ENCODE measurements around the gene MDM2.

- TF ChIP-seq CTCF (conservative IDR thresholded peaks at IDR 0.05; ENCODE audit: low read length) (no peak), EZH2phosphoT487 (IDR thresholded peaks at IDR 0.05; ENCODE audit: borderline replicate concordance, low read depth, low read length) (no peak)
Observed at GRCh38 chr12:68853396-68854077, 45.6 kb downstream of the MDM2 start.

Data from OCI-LY7 (cell line).